HG02970 (cell line): ENCODE results near the gene RADIL.

Experiments used
- ATAC-seq: cut with Tn5 transposase; IDR thresholded peaks from one replicate; pipeline ENCODE4 v1.9.1; 2021; ENCODE audit warnings: mild to moderate bottlenecking, moderate library complexity, moderate number of reproducible peaks; ENCODE audit not compliant: unreplicated experiment, low FRiP score

Gene RADIL

DNA sequence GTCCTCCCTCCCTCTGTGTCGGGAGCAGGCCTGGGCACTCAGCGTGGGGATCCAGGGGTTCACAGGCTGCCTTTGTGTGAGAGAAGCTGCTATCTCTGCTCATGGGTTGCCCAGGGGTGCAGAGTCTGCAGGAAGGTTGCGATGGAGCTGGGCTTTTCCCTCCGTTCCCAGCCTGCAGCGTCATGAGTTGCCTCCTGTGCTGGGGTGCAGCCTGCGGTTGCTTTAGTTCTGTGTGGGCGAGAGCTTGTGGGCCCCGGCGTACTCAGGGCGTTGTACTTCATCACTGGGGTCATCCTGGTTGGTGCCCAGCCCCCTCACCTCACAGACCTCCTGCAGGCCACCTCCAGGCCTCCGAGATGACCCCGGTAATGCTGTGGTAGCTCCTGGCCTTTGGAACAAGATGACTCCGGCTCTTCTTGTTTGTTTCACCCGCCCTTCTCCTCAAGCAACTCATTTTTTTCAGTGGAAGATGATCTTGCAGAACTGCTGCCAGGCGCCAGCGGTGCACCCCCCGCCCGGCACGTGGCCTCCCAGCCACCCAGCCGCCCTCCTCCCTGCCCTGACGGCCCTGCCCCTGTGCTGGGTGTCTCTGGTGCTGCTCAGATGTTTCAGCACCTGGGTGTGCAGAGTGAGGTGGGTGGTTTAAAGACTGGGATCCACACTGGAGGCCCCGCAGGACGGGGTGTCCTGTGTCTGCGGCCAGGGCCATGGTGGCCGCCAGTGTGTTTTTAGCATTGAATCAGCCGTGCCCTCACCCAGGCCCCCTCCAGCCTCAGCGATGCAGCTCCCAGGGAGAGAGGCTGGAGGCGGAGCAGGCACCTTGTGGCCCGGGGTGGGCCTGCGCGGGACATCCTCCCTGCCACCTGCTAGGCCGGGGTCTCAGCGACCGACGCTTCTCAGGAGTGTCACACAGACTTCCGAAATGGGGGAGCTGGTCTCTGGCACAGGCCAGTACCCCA lies 100.9 kb downstream of the RADIL start:
- no peak for ATAC-seq

GRCh38 chr7:4781366-4782069 lies 102.0 kb downstream of the RADIL start:
- no peak for ATAC-seq

DNA sequence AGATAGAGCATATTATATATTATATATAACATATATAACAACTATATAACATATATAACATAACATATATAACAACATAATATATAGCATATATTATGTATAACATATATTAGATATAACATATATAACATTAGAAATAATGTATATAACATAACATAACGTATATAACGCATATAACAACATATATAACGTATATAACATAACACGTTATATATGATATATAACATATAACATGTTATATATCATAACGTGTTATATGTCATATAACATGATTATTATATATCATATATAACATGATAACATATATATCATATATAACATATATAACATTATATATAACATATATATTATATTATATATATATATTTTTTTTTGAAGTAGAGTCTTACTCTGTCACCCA lies 104.4 kb downstream of the RADIL start:
- ATAC-seq = no peak

GRCh38 chr7:4775848-4776623 lies 107.5 kb downstream of the RADIL start:
- ATAC-seq = peak; percentile 1

GRCh38 chr7:4775250-4775847 lies 108.2 kb downstream of the RADIL start, which contains the start of gene AP5Z1:
TSS of gene AP5Z1 (plus strand) at chr7:4775623. CDS start at chr7:4775716, 93 bp downstream.
- ATAC-seq = peak; percentile 94

- ATAC-seq = peak; percentile 23
These were observed 108.8 kb downstream of the RADIL start for GRCh38 chr7:4774658-4775249.

DNA sequence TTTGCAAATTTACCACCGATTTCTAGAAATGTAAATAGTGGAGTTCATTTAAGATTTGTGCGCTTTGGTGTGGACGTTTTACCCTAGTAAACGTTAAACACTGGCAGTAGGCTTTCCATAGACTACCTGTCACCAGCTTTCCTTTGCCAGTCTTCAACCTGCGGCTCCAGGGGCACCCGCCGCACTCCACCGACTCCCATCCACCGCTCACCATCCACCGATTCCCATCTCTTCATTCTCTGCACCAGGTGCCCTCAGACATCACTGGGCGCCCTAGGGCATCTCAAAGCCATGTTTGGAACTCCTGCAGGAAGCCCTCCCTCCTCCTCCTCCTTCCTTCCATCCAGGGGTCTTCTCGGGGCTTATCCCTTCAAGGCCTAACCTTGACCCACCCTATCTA lies 109.5 kb downstream of the RADIL start:
- ATAC-seq = no peak

GRCh38 chr7:4772306-4772705 lies 111.2 kb downstream of the RADIL start:
- ATAC-seq = no peak

GRCh38 chr7:4771737-4772136 lies 111.8 kb downstream of the RADIL start:
- no peak for ATAC-seq

DNA sequence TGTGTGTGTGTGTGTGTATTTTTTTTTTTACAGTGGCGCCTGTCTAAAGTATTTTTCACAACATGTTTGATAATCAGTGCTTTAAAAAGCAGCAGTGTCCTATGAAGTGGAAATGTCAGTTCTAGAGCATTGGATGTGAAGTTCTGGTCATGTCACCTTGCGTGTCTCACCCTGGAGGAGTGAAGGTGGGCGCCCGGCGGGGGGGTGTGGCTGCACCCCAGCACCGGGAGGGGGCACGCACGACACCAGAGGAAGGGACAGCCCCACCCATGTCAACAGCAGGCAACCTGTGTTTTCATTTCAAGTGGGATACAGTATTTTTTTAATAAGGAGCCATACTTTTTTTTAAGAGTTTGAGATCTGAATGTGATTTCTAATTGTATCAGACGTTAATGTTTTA lies 112.6 kb downstream of the RADIL start:
- ATAC-seq = no peak

DNA sequence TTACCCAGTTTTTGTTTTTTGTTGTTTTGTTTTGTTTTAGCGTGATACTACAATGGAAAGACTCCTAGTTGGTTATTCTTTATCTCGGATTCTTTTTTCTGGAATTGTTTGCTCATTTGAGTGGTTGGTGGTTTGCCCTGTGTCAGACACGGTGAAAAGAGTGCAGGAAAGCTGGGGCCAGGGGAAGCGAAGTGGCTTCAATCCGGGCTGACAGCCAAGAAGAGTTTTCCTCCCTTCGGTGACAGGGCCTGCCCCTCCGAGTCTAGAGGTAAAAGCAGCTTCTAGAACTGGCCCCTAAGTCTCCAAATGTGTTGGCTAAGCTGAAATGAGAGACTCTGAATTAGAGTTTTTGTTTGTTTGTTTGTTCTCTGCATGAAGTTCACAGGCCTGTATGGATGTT lies 113.8 kb downstream of the RADIL start:
- no peak for ATAC-seq

- ATAC-seq = no peak
These were observed 114.6 kb downstream of the RADIL start for GRCh38 chr7:4768597-4769569.

DNA sequence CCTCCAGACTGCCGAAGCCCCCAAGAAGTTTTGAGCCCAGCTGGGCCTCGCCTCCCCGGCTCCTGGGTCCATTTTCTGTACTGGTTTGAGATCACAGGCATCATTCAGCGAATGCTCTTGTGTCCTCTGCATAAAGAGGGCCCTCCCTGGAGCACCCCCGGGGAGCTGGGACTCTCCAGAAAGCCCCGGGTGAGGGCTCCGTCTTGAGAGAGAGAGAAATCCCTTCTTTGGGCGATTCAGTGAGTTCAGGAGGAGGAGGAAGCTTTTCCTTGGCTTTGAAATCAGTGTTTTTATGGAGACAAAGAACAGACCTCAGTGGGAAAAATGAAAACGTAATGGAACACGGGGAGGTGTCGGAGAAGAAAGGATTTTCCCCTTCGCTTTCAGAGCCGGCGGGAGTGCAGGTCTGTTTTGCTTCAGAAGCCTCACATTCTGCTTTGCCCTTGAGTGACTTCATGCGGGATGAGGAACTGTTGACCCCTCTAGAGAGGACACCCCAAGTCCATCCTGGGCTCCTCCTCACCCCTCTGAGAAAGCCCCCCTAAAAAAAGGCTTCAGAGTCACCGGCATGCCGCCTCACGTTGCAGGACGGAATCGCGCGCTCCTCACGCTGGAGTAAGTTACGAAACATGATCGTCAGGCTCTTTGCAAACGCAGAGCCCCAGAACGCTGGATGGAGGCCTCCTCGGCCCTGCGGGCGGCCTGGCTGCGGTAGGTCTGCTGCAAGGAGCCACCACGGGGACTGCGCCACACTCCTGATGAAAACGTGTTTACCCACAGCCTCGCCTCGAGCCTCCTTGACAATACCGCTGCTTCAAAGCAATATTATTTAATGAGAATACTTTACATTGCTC lies 116.6 kb downstream of the RADIL start:
- no peak for ATAC-seq

DNA sequence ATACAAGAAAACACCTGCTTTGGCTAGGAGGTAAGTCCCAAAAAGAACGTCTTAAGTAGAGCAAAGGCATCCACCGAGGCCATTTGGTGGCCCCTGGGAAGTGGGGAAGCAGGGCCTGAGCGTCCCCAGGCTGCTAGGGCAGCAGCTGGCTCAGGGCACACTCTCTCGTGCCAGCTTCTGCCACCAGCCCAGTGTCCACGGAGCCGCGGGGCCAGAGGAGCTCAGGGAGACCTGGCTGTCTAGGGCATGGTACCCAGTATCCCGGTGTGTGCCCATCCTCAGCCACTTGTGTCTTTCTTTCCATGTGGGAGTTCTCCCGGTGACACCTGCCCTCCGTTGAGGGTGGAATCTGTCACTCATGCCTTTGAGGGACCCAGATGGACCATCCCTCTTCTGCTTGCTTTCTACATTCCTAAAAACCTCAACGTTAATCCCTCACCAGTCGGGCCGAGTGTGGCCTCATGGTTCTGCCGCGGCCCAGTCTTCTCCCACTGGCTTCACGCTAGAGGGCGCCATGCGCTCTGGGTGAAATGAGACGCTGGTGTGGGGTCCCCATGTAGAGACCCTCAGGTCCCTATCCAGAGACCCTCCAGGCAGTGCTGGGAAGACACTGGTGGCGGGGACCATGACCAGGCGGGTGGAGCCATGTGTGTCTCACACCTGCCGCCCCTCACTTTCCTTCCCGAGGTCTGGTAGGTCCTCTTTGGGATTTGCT lies 117.6 kb downstream of the RADIL start:
- ATAC-seq = no peak

DNA sequence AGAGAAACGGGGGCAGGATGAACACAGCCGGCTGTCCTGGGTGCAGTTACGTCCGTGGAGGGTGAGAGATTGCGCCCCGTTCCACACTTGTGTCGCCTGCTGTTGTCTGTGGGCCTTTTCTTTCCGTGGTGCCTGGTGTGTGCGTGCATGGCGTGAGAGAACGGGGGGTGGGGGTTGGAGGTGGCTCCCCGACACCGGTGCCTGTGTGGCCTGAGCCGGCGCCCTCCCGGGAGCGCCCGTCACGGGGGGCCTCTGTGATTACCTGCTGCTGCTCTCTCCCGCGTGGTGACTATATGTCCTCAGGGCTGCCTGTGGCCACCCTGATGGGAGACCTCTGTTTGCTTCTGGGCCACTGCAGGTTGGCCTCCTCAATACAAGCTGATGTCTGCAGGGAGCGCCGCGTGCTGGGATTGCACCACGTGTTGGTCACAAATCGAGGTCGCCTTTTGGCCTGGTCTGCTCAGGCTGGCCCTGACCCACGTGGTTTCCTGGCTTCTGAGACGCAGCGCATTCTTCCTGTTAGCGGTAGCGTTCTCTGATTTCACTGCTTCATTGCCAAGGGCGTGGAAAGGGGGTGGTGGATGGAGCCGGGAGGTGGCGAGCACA lies 119.0 kb downstream of the RADIL start:
- ATAC-seq = no peak

- ATAC-seq = no peak
These were observed 119.7 kb downstream of the RADIL start for GRCh38 chr7:4763794-4764185.
